ENCODE results near the gene ATP2C1. TPM values are rescaled to one million over a fixed set of nuclear protein-coding genes. Genes with fewer than 3 reads are reported as not detected.

Gene ATP2C1
- total and polyA plus RNA-seq, 2 donors (not counting 1 experiment from before 2014, with no cell fraction given), result 23.9 to 59.2 TPM

- Mint-ChIP-seq H3K4me3 (no peak overlapping the region), H3K9me3 (ENCODE audit: insufficient read depth) (no peaks in the 10 kb centered on the region), H3K27me3 (no peaks in the 10 kb centered on the region), H3K4me1 (no peaks in the 10 kb centered on the region), H3K27ac (no peak overlapping the region)
- H3K9ac ChIP-seq (ENCODE audit: low read length), result no peak overlapping the region
- H3K79me2 ChIP-seq (ENCODE audit: control insufficient read depth, insufficient read depth, low read length), result no peaks in the 10 kb centered on the region
- intact Hi-C loops (cut with micrococcal nuclease), result no loop called here
- H3K36me3 ChIP-seq (replicated peaks in 1 of 2; ENCODE audit: control extremely low read depth in 1 of 2, control insufficient read depth in 1 of 2, extremely low read depth in 1 of 2, insufficient read depth in 2 of 2, low read length in 1 of 2), result peaks cover 13 to 32% of the 10 kb centered on the region in 2 experiments
- H3K9me3 ChIP-seq (ENCODE audit: control extremely low read depth in 1 of 3, control insufficient read depth in 2 of 3, insufficient read depth in 1 of 3, low read length in 2 of 3), result no peaks in the 10 kb centered on the region
- ATAC-seq (ENCODE audit: low read depth), result no peak
- H3K4me1 ChIP-seq (ENCODE audit: control insufficient read depth in 2 of 2, insufficient read depth in 2 of 2, low read length in 2 of 2), result no peaks in the 10 kb centered on the region
- no peak overlapping the region for H2AFZ ChIP-seq (ENCODE audit: insufficient read depth, low read depth, low read length, poor library complexity, severe bottlenecking)
- H3K4me2 ChIP-seq (replicated peaks; ENCODE audit: low read depth, low read length, poor library complexity, severe bottlenecking), result no peak overlapping the region
- POLR2A ChIA-PET, result no interaction called here
- H3K4me3 ChIP-seq (ENCODE audit: control extremely low read depth in 1 of 5, extremely low read depth in 1 of 5, insufficient read depth in 1 of 5, low read depth in 2 of 5, low read length in 4 of 5), result no peak overlapping the region
- TF ChIP-seq EZH2 (IDR thresholded peaks at IDR 0.05; ENCODE audit: borderline replicate concordance, insufficient read depth, low read depth, low read length, poor library complexity, severe bottlenecking) (no peak), CTCF (IDR thresholded peaks at IDR 0.05) (no peak)
- no peak for DNase-seq
- CTCF ChIA-PET, result no interaction called here
- WGBS (ENCODE audit: insufficient coverage), result 100% methylated on average over 2 of the region's 5 CpGs
- H3K27me3 ChIP-seq (replicated peaks in 1 of 4; ENCODE audit: control extremely low read depth in 1 of 4, control insufficient read depth in 3 of 4, insufficient read depth in 4 of 4, low read length in 3 of 4), result no peaks in the 10 kb centered on the region
- no peaks in the 10 kb centered on the region for H4K20me1 ChIP-seq (ENCODE audit: control insufficient read depth, insufficient read depth, low read length, poor library complexity, severe bottlenecking)
- H3K27ac ChIP-seq (ENCODE audit: low read length in 2 of 2), result no peak overlapping the region
Measured at GRCh38 chr3:130955481-130955880, 61.6 kb downstream of the ATP2C1 start.

GRCh38 chr3:130956281-130956680 is 62.4 kb downstream of the ATP2C1 start:
- no peaks in the 10 kb centered on the region for H3K27me3 Mint-ChIP-seq
- DNase-seq, result no peak

More at GRCh38 chr3:130956281-130956680, 62.4 kb downstream of the ATP2C1 start:
- Histone ChIP-seq H3K79me2 (ENCODE audit: control insufficient read depth, insufficient read depth, low read length) (no peaks in the 10 kb centered on the region), H3K4me1 (ENCODE audit: control insufficient read depth in 2 of 2, insufficient read depth in 2 of 2, low read length in 2 of 2) (no peaks in the 10 kb centered on the region), H3K27me3 (replicated peaks in 1 of 4; ENCODE audit: control extremely low read depth in 1 of 4, control insufficient read depth in 3 of 4, insufficient read depth in 4 of 4, low read length in 3 of 4) (no peaks in the 10 kb centered on the region), H3K9me3 (ENCODE audit: control extremely low read depth in 1 of 3, control insufficient read depth in 2 of 3, insufficient read depth in 1 of 3, low read length in 2 of 3) (no peaks in the 10 kb centered on the region), H2AFZ (ENCODE audit: insufficient read depth, low read depth, low read length, poor library complexity, severe bottlenecking) (no peak overlapping the region), H3K9ac (ENCODE audit: low read length) (no peak overlapping the region), H3K4me3 (ENCODE audit: control extremely low read depth in 1 of 5, extremely low read depth in 1 of 5, insufficient read depth in 1 of 5, low read depth in 2 of 5, low read length in 4 of 5) (no peak overlapping the region), H3K27ac (ENCODE audit: low read length in 2 of 2) (no peak overlapping the region), H4K20me1 (ENCODE audit: control insufficient read depth, insufficient read depth, low read length, poor library complexity, severe bottlenecking) (no peaks in the 10 kb centered on the region), H3K36me3 (replicated peaks in 1 of 2; ENCODE audit: control extremely low read depth in 1 of 2, control insufficient read depth in 1 of 2, extremely low read depth in 1 of 2, insufficient read depth in 2 of 2, low read length in 1 of 2) (peaks cover 11 to 37% of the 10 kb centered on the region in 2 experiments), H3K4me2 (replicated peaks; ENCODE audit: low read depth, low read length, poor library complexity, severe bottlenecking) (no peak overlapping the region)
- intact Hi-C loops (cut with micrococcal nuclease), result no loop called here
- ChIA-PET POLR2A (no interaction called here), CTCF (no interaction called here)
- no CpG with 5 or more reads among the region's 1 CpG for WGBS (ENCODE audit: insufficient coverage)
- Mint-ChIP-seq H3K9me3 (ENCODE audit: insufficient read depth) (no peaks in the 10 kb centered on the region), H3K4me1 (no peaks in the 10 kb centered on the region), H3K4me3 (no peak overlapping the region), H3K27ac (no peak overlapping the region)
- TF ChIP-seq EZH2 (IDR thresholded peaks at IDR 0.05; ENCODE audit: borderline replicate concordance, insufficient read depth, low read depth, low read length, poor library complexity, severe bottlenecking) (no peak), CTCF (IDR thresholded peaks at IDR 0.05) (no peak)
- no peak for ATAC-seq (ENCODE audit: low read depth)

Measured in B cell (primary cell).